Skin epidermis (tissue), 12 donors: ENCODE data around the gene LAGE3.

Source experiments
- H3K27ac ChIP-seq, 21 experiments: fragments of 200-600 bp; sonication (generic) in 11 of 21; one replicate each; pipeline ENCODE4 v1.5.0; 2020; ENCODE audit warnings: mild to moderate bottlenecking in 3 of 21, inconsistent platforms in 2 of 21, moderate library complexity in 2 of 21
- H3K4me3 ChIP-seq, 7 experiments: fragments of 200-600 bp; sonication (generic) in 2 of 7; one replicate each; pipeline ENCODE4 v1.5.0; 2020; ENCODE audit warnings: inconsistent platforms in 2 of 7, mild to moderate bottlenecking in 2 of 7, moderate library complexity in 1 of 7

LAGE3 gene

DNA sequence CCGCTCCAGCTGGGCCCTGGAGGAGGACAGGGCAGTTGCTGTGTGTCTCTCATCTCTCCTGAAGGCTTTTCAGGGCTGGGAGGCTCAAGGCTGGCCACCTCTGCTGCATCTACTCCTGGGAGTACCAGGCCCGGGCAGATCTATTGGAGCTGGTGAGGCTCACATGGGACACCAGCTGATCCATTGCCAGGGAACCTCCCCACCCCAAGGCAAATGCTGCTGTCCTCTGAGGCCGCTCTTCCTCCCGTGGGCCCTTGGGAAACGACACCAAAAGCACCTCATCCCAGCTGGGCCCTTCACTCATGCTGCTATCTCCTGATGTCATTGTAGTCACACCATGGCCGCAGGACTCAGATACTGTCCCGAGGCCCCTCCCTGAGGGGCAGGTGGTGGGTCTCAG, 3.7 kb upstream of the LAGE3 start:
- Histone ChIP-seq H3K4me3 (no peak overlapping the region), H3K27ac (no peak overlapping the region)

DNA sequence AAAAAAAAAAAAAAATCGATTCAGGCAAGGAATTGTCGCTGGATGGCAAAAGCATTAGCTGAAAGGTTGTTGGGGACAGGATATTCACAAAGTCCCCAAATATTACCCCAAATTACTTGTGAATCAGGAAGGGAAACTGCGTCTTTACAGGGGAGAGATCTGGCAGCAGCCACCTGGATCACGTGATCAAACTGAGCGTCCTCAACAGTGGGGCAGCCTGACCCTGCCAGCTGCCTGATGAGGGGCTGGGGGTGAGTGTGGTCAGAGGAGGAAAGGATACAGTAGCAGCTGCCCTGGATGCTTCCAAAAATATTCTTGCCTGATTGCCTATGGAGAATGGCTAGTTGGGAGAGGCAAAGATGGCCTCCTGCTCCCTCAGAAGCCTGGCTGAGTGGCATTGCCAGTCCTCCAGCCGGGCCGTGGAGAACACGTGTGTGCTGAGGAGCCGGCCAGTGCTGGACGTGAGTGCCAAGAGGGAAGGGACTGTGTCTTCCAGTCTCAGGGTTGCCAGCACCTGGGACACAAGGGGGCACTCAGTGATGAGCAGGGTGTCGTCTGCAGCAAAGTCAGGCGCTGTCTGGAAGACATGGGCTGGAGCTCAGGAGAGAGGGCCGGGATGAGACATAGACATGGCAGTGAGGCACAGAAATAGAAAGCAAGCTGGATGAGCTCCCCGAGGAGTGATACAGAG, 3.0 kb upstream of the LAGE3 start:
- no peak overlapping the region for H3K4me3 ChIP-seq
- no peak overlapping the region for H3K27ac ChIP-seq

DNA sequence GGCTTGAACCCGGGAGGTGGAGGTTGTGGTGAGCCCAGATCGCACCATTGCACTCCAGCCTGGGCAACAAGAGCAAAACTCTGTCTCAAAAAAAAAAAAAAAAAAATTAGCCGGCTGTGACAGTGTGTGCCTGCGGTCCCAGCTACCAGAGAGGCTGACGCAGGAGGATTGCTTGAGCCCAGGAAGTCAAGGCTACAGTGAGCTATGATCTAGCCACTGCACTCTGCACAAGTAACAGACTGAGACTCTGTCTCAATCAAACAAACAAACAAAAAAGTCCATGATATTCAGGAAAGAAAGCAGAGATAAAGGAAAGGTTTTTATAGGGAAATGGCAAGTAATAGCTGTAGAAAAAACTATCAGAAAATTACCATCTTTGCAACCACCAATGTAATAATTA, 2.1 kb upstream of the LAGE3 start:
- Histone ChIP-seq H3K27ac (no peak overlapping the region), H3K4me3 (no peak overlapping the region)

DNA sequence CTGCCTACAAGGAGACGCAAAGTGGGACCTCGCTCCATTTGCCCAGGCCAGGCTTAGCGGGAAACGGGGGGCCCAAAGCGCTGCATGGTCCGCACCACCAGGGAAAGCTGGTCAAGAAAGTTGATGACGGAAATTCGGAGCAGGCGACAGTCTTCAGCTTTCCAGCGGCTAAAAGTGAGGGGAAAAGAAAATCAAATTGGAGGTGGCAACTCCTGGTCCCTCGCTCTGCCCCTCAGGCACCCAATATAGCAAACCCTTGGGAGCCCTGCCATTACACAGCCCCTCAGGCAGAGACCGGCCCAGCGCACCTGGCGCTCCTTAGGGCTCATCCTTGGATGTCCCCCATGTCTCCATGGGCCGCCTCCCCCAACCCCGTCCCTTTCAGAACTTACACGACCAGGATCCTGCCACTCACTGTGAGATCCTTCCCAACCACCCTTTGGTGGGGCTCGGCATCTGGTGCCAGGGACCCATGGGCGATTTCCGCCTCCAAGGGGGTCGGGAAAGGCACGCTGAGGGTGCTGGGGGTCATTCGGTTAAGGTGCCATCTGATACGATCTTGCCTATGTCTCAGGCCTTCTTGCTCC, 1.1 kb downstream of the LAGE3 start:
- Histone ChIP-seq H3K27ac (peak overlapping the region in 18 of 21 experiments; percentile 6 to 88 (median 72)), H3K4me3 (peak overlapping the region; percentile 23 to 57 (median 52))

DNA sequence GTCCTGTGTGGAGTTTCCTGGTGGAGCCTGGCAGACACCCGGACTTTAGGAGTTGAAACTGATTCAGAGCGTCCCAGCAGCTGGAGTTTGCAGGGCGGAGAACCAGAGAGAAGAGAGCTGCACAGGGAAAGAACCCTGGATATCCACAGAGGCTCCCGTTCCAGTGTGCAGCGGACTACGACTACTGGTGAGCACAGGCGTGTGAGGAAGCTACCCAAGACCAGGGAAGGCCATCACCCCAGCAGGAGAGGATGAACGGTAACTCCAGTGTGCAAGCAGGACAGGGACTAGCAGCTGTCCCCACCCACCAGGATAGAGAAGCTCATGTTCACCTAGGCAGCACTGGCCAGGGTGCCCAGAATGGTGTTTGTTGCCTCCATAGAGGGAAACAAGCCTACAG, 2.3 kb downstream of the LAGE3 start:
- H3K4me3 ChIP-seq, result no peak overlapping the region
- H3K27ac ChIP-seq, result no peak overlapping the region

DNA sequence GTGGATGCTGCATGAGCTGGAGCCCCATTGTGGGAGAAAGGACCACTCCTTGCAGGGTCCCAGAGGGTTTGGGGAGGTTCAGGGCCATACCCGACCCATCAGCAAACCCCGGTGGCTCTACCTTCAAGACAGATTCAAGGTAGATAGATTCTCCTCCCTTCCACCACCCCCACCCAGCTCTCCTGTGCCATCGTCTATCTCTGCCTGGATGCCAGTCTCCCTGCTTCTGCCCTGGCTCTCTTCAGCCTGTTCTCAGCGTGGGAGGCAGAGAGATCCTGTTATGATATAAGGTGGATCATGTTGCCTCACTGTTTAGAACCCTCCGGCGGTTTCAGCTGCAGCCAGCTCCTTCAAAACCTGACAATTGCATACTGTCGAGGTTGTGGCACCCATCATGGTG, 5.4 kb downstream of the LAGE3 start:
- H3K27ac ChIP-seq, result no peak overlapping the region
- no peak overlapping the region for H3K4me3 ChIP-seq

DNA sequence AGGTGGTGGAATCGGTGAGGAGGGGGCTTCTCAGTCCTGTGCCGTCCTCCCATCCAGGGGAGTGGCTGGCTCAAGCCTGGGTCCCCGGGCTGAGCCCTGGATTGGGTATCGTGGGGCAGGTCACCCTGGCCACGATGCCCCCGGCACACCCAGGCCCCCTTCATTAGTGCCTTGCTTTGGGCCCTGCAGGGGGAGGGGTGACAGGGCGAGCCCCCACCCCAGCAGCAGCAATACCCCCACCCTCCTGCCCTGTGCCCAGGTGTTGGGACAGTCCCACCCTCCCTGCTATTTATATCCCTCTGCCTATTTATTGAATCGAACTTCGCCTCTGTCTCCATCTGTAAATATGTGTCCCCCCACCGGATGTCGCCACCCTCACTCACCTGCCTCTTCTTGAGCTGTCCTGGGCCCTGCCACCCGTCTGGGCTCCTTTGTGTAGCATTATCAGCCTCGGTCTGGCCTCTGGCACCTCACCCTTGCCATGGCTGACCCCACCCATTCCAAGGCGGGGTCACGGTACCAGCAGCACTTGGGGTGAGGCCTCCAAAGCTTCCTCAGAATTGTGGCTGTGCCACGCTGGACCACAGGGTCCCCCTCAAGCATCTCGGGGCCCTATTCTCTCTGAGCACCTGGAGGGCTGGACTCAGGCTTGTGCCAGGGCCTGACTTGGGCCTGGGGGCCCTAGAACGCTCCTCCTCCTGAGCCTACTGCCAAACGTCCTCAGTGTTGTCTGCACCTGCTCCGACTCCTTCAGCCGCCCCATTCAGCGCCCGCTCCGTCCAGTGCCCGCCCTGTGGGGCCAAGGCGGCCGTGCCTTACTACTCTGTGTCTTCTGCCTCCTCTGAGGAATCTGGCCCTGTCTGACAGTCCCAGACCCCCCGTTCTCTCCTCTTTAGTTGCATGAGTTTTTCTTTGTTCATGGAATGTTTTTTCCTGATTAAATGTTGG, 6.1 kb downstream of the LAGE3 start:
- Histone ChIP-seq H3K27ac (no peak overlapping the region), H3K4me3 (no peak overlapping the region)

DNA sequence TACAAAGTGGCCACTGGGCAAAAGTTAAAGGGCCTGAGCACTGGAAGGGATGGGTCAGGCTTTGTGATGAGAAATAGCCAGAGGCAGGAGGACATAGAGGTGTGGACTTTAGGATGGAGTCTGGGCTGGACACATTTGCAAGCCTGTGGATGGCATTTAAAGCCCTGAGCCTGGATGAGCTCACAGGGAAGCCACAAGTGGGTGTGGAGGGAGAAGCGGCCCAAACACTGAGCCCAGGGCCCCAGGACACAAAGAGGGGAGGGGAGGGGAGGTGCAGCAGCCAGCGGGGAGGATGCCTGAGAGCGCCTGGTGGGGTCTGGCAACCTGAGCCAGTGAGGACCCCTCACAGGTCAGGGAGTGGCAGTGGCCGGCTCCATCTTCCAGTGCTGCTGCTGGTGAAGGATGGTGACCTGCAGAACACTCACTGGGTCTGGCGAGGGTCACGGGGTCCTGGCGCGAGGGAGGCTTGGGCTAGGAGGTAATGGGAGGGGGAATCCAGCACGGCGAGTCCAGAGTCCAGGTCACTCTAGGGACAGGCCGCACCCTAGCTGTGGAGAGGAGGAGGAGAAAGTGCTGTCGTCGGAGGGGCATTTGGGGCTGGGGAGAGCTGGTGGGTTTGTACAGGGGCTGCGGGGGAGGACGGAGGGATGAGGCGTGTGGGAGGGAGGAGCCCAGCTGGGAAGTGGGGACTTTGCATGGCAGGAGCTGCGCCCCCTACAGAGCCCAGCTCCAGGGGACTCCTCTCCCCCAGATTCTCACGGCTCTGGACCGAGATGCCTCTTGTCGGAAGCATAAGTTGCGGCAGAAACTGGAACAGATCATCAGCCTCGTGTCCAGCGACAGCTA, 7.0 kb downstream of the LAGE3 start:
- Histone ChIP-seq H3K27ac (no peak overlapping the region), H3K4me3 (no peak overlapping the region)

DNA sequence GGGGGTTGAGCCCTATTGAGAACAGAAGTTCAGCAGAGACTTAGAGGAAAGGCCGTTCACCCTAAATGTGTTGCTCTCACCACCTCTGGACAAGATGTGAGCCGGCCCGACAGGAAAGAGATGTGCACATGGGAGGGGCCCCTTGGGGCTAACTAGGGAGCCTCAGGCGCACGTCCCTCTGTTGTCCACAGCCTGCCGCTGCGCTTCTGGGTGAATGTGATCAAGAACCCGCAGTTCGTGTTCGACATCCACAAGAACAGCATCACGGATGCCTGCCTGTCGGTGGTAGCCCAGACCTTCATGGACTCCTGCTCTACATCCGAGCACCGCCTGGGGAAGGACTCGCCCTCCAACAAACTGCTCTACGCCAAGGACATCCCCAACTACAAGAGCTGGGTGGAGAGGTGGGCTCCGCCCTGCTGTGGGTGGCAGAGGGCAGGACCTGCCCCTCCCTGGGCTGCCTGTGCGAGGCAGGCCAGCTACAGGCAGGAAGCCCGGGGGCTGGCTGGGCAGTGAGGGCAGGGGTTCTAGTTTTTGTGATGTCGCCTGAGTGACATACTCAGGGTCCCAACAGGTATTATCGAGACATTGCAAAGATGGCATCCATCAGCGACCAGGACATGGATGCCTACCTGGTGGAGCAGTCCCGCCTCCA, 8.0 kb downstream of the LAGE3 start:
- no peak overlapping the region for H3K4me3 ChIP-seq
- H3K27ac ChIP-seq, result no peak overlapping the region

DNA sequence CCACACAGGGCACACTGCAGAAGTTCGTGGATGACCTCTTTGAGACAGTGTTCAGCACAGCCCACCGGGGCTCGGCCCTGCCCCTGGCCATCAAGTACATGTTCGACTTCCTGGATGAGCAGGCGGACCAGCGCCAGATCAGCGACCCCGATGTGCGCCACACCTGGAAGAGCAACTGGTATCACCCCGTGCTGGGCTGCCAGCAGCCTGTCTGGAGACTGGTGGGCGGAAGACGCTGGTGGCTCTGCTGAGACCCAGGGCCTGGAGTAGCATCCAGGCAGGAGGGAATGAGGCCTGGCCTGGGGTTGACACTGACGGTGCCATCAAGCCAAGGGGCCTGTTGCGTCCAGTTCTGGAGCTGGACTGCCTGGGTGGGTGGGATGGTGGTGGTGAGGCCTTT, 8.6 kb downstream of the LAGE3 start:
- H3K27ac ChIP-seq, result no peak overlapping the region
- no peak overlapping the region for H3K4me3 ChIP-seq

DNA sequence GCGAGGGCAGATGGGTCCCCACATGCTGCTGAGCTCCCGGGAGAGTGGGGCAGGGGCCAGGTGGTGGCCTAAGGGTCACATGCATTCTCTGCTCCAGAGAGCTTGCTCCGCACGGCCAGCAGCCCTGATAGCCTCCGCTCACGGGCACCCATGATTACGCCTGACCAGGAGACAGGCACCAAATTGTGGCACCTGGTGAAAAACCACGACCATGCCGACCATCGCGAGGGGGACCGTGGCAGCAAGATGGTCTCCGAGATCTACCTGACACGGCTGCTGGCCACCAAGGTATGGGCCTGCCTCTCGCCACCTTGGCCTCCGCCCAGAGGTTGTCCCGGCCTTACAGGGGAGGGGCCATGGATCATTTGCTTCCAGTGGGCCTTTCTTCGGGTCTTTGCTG, 9.2 kb downstream of the LAGE3 start:
- no peak overlapping the region for H3K27ac ChIP-seq
- no peak overlapping the region for H3K4me3 ChIP-seq

DNA sequence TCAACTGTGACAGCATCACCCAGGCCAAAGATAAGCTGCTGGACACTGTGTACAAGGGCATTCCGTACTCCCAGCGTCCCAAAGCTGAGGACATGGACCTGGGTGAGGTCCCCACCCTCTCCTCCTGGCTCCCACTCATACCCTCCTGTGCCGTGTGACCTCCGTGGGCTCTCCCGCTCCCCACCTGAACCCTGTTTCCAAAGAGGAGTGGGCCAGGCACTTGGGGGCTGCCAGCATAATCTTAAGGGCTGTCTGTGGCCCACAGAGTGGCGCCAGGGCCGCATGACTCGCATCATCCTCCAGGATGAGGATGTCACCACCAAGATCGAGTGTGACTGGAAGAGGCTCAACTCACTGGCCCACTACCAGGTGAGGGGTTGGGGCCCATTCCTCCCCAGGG, 10.0 kb downstream of the LAGE3 start:
- no peak overlapping the region for H3K27ac ChIP-seq

DNA sequence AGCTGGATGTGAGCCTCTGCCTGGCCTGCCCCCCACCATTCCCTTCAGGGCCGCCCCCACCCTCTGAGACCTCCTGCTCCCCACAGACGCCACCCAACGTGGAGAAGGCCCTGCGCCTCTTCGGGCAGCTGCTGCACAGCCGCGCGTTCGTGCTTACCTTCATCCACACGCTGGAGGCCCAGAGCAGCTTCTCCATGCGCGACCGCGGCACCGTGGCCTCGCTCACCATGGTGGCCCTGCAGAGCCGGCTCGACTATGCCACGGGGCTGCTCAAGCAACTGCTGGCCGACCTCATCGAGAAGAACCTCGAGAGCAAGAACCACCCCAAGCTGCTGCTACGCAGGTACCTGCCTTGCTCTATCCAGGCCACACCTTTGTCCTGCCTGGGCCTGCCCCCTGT, 10.9 kb downstream of the LAGE3 start:
- no peak overlapping the region for H3K27ac ChIP-seq
- no peak overlapping the region for H3K4me3 ChIP-seq

More for the DNA sequence above, 10.0 kb downstream of the LAGE3 start:
- H3K4me3 ChIP-seq, result no peak overlapping the region

DNA sequence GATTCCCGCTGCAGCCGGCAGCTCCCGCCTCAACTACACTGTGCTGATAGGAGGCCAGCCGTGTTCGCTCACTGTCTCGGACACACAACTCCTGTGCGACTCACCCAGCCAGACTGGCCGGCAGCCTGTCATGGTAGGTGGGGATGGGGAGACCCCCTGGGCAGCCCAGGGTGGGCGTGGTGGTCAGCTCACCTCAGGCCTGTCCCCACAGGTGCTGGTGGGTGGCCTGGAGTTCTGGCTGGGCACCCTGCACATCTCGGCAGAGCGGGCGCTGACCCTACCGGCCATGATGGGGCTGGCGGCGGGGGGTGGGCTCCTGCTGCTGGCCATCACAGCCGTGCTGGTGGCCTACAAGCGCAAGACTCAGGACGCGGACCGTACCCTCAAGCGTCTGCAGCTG, 11.5 kb downstream of the LAGE3 start:
- H3K4me3 ChIP-seq, result no peak overlapping the region
- H3K27ac ChIP-seq, result no peak overlapping the region

DNA sequence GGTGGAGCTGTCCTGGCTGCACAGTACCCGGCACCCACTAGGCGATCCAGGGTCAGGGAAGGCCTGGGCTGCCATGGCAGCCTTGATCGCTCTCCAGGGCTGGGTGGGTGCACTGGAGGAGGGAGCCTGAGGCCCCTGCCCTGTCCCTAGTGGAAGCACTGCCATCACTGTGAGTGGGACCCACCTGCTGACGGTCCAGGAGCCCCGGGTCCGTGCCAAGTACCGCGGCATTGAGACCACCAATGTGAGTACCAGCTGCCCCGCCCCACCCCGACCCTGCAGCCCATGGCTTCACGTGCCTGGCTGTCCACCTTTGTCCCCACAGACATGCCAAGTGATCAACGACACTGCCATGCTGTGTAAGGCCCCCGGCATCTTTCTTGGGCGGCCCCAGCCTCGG, 12.2 kb downstream of the LAGE3 start:
- Histone ChIP-seq H3K27ac (no peak overlapping the region), H3K4me3 (no peak overlapping the region)

DNA sequence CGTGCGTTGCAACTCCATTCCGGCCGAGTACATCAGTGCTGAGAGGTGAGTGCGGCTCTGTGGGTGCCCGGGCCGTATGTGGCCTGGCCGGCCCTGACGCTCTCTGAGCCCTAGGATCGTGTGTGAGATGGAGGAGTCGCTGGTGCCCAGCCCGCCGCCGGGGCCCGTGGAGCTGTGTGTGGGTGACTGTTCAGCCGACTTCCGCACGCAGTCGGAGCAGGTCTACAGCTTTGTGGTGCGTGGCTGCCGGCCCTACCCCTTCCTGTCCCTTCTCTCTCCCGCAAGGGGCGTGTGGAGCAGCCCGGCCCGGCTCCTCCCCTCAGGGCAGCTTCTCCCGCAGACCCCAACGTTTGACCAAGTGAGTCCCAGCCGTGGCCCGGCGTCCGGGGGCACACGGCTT, 13.0 kb downstream of the LAGE3 start:
- H3K4me3 ChIP-seq, result no peak overlapping the region
- no peak overlapping the region for H3K27ac ChIP-seq

DNA sequence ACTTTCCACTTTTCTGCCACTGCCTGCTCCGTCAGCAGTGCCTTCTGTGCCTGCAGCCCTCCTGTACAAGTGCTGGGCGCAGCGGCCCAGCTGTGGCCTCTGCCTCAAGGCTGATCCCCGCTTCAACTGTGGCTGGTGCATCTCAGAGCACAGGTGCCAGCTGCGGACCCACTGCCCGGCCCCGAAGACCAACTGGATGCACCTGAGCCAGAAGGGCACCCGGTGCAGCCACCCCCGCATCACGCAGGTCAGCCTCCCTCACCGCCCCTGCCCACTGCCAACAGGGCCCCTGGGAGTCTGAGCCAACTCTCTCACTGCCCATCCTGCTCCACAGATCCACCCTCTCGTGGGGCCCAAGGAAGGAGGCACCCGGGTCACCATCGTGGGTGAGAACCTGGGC, 13.5 kb downstream of the LAGE3 start:
- no peak overlapping the region for H3K27ac ChIP-seq
- H3K4me3 ChIP-seq, result no peak overlapping the region

DNA sequence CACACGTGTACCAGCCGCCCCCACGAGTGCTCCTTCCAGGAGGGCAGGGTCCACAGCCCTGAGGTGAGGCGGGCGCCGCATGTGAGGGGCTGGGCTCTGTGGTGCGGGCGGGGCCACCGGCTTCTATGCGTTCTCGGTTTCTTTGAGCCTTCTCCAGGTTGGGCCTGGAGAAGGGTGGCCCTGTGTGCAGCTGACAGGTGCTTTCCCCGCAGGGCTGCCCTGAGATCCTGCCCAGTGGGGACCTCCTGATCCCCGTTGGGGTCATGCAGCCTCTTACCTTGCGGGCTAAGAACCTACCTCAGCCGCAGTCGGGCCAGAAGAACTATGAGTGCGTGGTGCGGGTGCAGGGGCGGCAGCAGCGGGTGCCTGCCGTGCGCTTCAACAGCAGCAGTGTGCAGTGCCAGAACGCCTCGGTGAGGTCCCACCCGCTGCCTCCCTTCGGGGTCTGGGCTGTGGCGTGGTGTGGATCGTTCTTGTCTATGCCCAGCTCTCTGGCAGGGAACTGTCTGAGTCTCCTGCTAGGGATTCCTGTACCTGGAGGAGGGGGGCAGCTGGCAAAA, 14.2 kb downstream of the LAGE3 start:
- H3K4me3 ChIP-seq, result no peak overlapping the region
- H3K27ac ChIP-seq, result no peak overlapping the region

DNA sequence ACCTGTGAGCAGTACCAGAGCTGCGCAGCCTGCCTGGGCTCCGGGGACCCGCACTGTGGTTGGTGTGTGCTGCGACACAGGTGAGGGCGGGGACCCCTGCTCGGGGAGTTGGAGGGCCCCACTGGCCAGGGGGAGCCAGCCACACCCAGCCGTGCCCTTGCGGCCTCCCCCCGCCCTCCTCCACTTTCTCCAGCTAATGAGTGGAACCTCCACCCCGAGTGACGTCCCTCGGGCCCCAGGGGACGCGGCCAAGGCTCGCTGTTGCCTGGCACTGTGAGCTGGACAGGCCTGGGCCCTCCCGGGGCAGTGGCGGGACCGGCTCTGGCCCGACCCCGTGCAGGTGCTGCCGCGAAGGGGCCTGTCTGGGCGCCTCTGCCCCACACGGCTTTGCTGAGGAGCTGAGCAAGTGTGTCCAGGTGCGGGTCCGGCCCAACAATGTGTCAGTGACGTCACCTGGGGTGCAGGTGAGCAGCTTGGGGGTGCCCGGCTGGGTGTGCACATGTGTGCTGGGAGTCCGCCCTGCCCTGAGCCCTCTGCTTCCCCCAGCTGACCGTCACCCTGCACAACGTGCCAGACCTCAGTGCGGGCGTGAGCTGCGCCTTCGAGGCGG, 15.4 kb downstream of the LAGE3 start:
- H3K27ac ChIP-seq, result no peak overlapping the region

More for the DNA sequence above, 15.4 kb downstream of the LAGE3 start:
- H3K4me3 ChIP-seq, result no peak overlapping the region
